ENCODE results near the gene ERLEC1.
"Not testable (repeated sequence)": the region's sequence is repeated elsewhere in the genome, so short reads cannot be mapped to it uniquely, and the experiment has no call there.

ERLEC1 gene

GRCh38 chr2:53786705-53787613, at the start of gene ERLEC1, which contains the start of gene ASB3:
ERLEC1 (plus strand) TSS chr2:53787044; CDS start chr2:53787211, 167 bp downstream.
ASB3 (minus strand) TSS chr2:53786953; CDS start chr2:53765572, 21,381 bp downstream.
- DNase-seq (ENCODE audit: low read depth), result peak; percentile 75

GRCh38 chr2:53737091-53737490, 49.8 kb upstream of the ERLEC1 start:
- DNase-seq (ENCODE audit: low read depth), result no peak

GRCh38 chr2:53739032-53739431, 47.8 kb upstream of the ERLEC1 start:
- DNase-seq (ENCODE audit: low read depth), result no peak

GRCh38 chr2:53740170-53740569, 46.7 kb upstream of the ERLEC1 start:
- no peak for DNase-seq (ENCODE audit: low read depth)

- no peak for DNase-seq (ENCODE audit: low read depth)
Measured at GRCh38 chr2:53744395-53745065, 42.3 kb upstream of the ERLEC1 start.

- no peak for DNase-seq (ENCODE audit: low read depth)
Measured at GRCh38 chr2:53750041-53750768, 36.6 kb upstream of the ERLEC1 start.

- DNase-seq (ENCODE audit: low read depth), result no peak
Measured at GRCh38 chr2:53751728-53752127, 35.1 kb upstream of the ERLEC1 start.

GRCh38 chr2:53752385-53752784, 34.5 kb upstream of the ERLEC1 start:
- DNase-seq (ENCODE audit: low read depth), result no peak

GRCh38 chr2:53753041-53753440, 33.8 kb upstream of the ERLEC1 start:
- DNase-seq (ENCODE audit: low read depth), result no peak

GRCh38 chr2:53755121-53755520, 31.7 kb upstream of the ERLEC1 start:
- DNase-seq (ENCODE audit: low read depth), result no peak

- DNase-seq (ENCODE audit: low read depth), result no peak
Measured at GRCh38 chr2:53756644-53757043, 30.2 kb upstream of the ERLEC1 start.

- DNase-seq (ENCODE audit: low read depth), result not testable (repeated sequence)
Measured at GRCh38 chr2:53757206-53757605, 29.6 kb upstream of the ERLEC1 start.

GRCh38 chr2:53765767-53766166, 21.1 kb upstream of the ERLEC1 start:
- no peak for DNase-seq (ENCODE audit: low read depth)

GRCh38 chr2:53767405-53768241, 19.2 kb upstream of the ERLEC1 start, which contains the start of gene CHAC2:
CHAC2 (plus strand) TSS chr2:53767804; CDS start chr2:53767887, 83 bp downstream.
- peak; percentile 73 for DNase-seq (ENCODE audit: low read depth)

GRCh38 chr2:53768242-53768542, 18.7 kb upstream of the ERLEC1 start:
- DNase-seq (ENCODE audit: low read depth), result no peak

GRCh38 chr2:53769318-53769945, 17.4 kb upstream of the ERLEC1 start:
- no peak for DNase-seq (ENCODE audit: low read depth)

GRCh38 chr2:53770264-53770663, 16.6 kb upstream of the ERLEC1 start:
- no peak for DNase-seq (ENCODE audit: low read depth)

GRCh38 chr2:53777134-53777533, 9.7 kb upstream of the ERLEC1 start:
- no peak for DNase-seq (ENCODE audit: low read depth)

- no peak for DNase-seq (ENCODE audit: low read depth)
Measured at GRCh38 chr2:53778536-53779162, 8.2 kb upstream of the ERLEC1 start.

- no peak for DNase-seq (ENCODE audit: low read depth)
Measured at GRCh38 chr2:53780056-53780455, 6.8 kb upstream of the ERLEC1 start.

- no peak for DNase-seq (ENCODE audit: low read depth)
Measured at GRCh38 chr2:53782676-53783075, 4.2 kb upstream of the ERLEC1 start.

Data from stimulated activated CD4-positive, alpha-beta T cell treated with anti-CD3 and anti-CD28 coated beads, Interleukin-2, amount 100 ng/mL, for 4 hours (primary cell).